SK-N-SH (cell line): ENCODE data around the gene TUNAR. TPM values are rescaled to one million over a fixed set of nuclear protein-coding genes. Genes with fewer than 3 reads are reported as not detected.

Source experiments
- CTCF ChIA-PET: fragments of 300-600, 350-600 bp; formaldehyde crosslinking; extraction: SDS; loops from one replicate; lab custom pipeline; 2021; lab: Yijun Ruan, JAX
- POLR2A ChIA-PET: fragments of 350-600 bp; sonication (Branson Sonifier 250); formaldehyde crosslinking; extraction: SDS; loops from one replicate; lab custom pipeline; 2020; ENCODE audit warnings: antibody characterized with exemption, inconsistent platforms; lab: Yijun Ruan, JAX
- DNase-seq: peaks from one replicate; pipeline ENCODE4 v3.0.0; 2012
- H2AFZ ChIP-seq: fragments of 200-600 bp; sonication (generic); 2 replicates; pipeline ENCODE4 v1.8.1; 2016; ENCODE audit warnings: antibody characterized with exemption, mild to moderate bottlenecking, low read depth
- H3F3A ChIP-seq: fragments of 200-600 bp; sonication (generic); replicated peaks from 2 replicates; pipeline ENCODE3; 2016; ENCODE audit warnings: antibody characterized with exemption, mild to moderate bottlenecking; ENCODE audit not compliant: insufficient read depth
- H3K27ac ChIP-seq, 2 experiments: fragments of 200-500 bp in 1 of 2; fragments of 200-600 bp in 1 of 2; sonication (Bioruptor generic) in 1 of 2; sonication (generic), shearing (Covaris generic) in 1 of 2; 2 replicates each; pipeline versions ENCODE4 v1.5.1 to v1.6.1; 2014 to 2016; ENCODE audit warnings: low read depth in 2 of 2, inconsistent platforms in 1 of 2, low read length in 1 of 2, mild to moderate bottlenecking in 1 of 2, mixed read lengths in 1 of 2
- H3K27me3 ChIP-seq: fragments of 200-600 bp; sonication (generic), shearing (Covaris generic); 2 replicates; pipeline ENCODE4 v1.6.1; 2016; ENCODE audit warnings: mixed run types; ENCODE audit not compliant: insufficient read depth
- H3K36me3 ChIP-seq, 2 experiments: fragments of 200-500 bp in 1 of 2; fragments of 200-600 bp in 1 of 2; sonication (Bioruptor generic) in 1 of 2; sonication (generic) in 1 of 2; replicated peaks in 1 of 2; 2 replicates each; pipeline versions ENCODE3 to v1.5.1; 2014 to 2016; ENCODE audit warnings: low read length in 1 of 2, mild to moderate bottlenecking in 1 of 2; ENCODE audit not compliant: insufficient read depth in 2 of 2, control insufficient read depth in 1 of 2
- H3K4me1 ChIP-seq, 2 experiments: fragments of 200-500 bp in 1 of 2; fragments of 200-600 bp in 1 of 2; sonication (Bioruptor generic) in 1 of 2; sonication (generic), shearing (Covaris generic) in 1 of 2; 2 replicates each; pipeline versions ENCODE4 v1.5.1 to v1.6.1; 2014 to 2016; ENCODE audit warnings: low read depth in 1 of 2, low read length in 1 of 2, mixed run types in 1 of 2; ENCODE audit not compliant: insufficient read depth in 2 of 2, control insufficient read depth in 1 of 2
- H3K4me2 ChIP-seq: fragments of 200-600 bp; sonication (generic), shearing (Covaris generic); 2 replicates; pipeline ENCODE4 v1.6.1; 2017; ENCODE audit warnings: mixed run types
- H3K4me3 ChIP-seq, 2 experiments: fragments of 200-500 bp in 1 of 2; fragments of 200-600 bp in 1 of 2; sonication (Bioruptor generic) in 1 of 2; sonication (generic), shearing (Covaris generic) in 1 of 2; 2 replicates each; pipeline versions ENCODE4 v1.5.1 to v1.8.1; 2014 to 2016; ENCODE audit warnings: low read depth in 2 of 2, inconsistent platforms in 1 of 2, low read length in 1 of 2, mild to moderate bottlenecking in 1 of 2, mixed read lengths in 1 of 2, moderate library complexity in 1 of 2
- H3K79me2 ChIP-seq: fragments of 200-600 bp; sonication (generic); 2 replicates; pipeline ENCODE4 v1.8.1; 2017; ENCODE audit warnings: mild to moderate bottlenecking; ENCODE audit not compliant: insufficient read depth
- H3K9ac ChIP-seq: fragments of 200-600 bp; sonication (generic); 2 replicates; pipeline ENCODE4 v1.6.1; 2017; ENCODE audit warnings: mixed run types
- H3K9me2 ChIP-seq: fragments of 200-600 bp; sonication (generic); 2 replicates; pipeline ENCODE4 v1.6.1; 2017; ENCODE audit warnings: mixed run types
- H3K9me3 ChIP-seq: fragments of 200-600 bp; sonication (generic); 2 replicates; pipeline ENCODE4 v1.6.1; 2017; ENCODE audit warnings: mixed run types, mild to moderate bottlenecking, moderate library complexity
- H4K20me1 ChIP-seq: fragments of 200-600 bp; sonication (generic); 2 replicates; pipeline ENCODE4 v1.6.1; 2017; ENCODE audit warnings: mild to moderate bottlenecking, mixed run types; ENCODE audit not compliant: insufficient read depth
- CHD2 ChIP-seq: fragments of 150-350 bp; IDR thresholded peaks from 2 replicates; pipeline ENCODE4 v1.6.1; 2018; ENCODE audit warnings: low read length; ENCODE audit not compliant: partially characterized antibody
- ELF1 ChIP-seq: IDR thresholded peaks from 2 replicates; pipeline ENCODE4 v1.4.0; 2012
- FOXM1 ChIP-seq: IDR thresholded peaks from 2 replicates; pipeline ENCODE4 v1.4.0; 2012; ENCODE audit warnings: low read depth, mild to moderate bottlenecking
- MAX ChIP-seq: IDR thresholded peaks from 2 replicates; pipeline ENCODE4 v1.4.0; 2012; ENCODE audit warnings: low read depth
- MXI1 ChIP-seq: IDR thresholded peaks from 2 replicates; pipeline ENCODE4 v1.6.1; 2012; ENCODE audit warnings: mild to moderate bottlenecking, low read depth, low read length, improper control_type of control experiment
- RCOR1 ChIP-seq: fragments of 150-350 bp; IDR thresholded peaks from 2 replicates; pipeline ENCODE4 v1.6.1; 2017; ENCODE audit warnings: antibody characterized with exemption, low read length
- RFX5 ChIP-seq: IDR thresholded peaks from 2 replicates; pipeline ENCODE4 v1.6.1; 2012; ENCODE audit warnings: mild to moderate bottlenecking, improper control_type of control experiment, low read length
- RXRA ChIP-seq: IDR thresholded peaks from 2 replicates; pipeline ENCODE4 v1.4.0; 2012; ENCODE audit warnings: low read depth, mild to moderate bottlenecking, borderline replicate concordance
- USF1 ChIP-seq: IDR thresholded peaks from 2 replicates; pipeline ENCODE4 v1.4.0; 2012; ENCODE audit warnings: low read depth, borderline replicate concordance
- whole genome bisulfite sequencing: methylation state at CpG from one replicate; pipeline ENCODE4 v1.1.6; 2017; ENCODE audit warnings: low lambda C conversion rate; 5-methylcytosine and 5-hydroxymethylcytosine counted together
- polyA plus RNA-seq, 3 experiments: library from polyadenylated mRNA; depleted of rRNA; stranded (reverse); fragments of >200 nt; gene quantifications; 2 replicates each; pipeline ENCODE4 v1.2.3, GENCODE V29; 2012

The TUNAR gene
- polyA plus RNA-seq, 1 of the 3 experiments (the other 2 are of a cell fraction) = 0.02 TPM

- H3K27me3 ChIP-seq = no peaks in the 10 kb centered on the region
- TF ChIP-seq CHD2 = no peak
- no peak for TF ChIP-seq MAX
- no peaks in the 10 kb centered on the region for H3K9me2 ChIP-seq
- no peaks in the 10 kb centered on the region for H3K9me3 ChIP-seq
- no peaks in the 10 kb centered on the region for H3F3A ChIP-seq
- H3K36me3 ChIP-seq = no peaks in the 10 kb centered on the region
- no peak overlapping the region for H3K27ac ChIP-seq
- H4K20me1 ChIP-seq = no peaks in the 10 kb centered on the region
- no peak overlapping the region for H3K4me2 ChIP-seq
- POLR2A ChIA-PET = no interaction called here
- H3K9ac ChIP-seq = no peak overlapping the region
- no peaks in the 10 kb centered on the region for H3K79me2 ChIP-seq
- H2AFZ ChIP-seq = no peak overlapping the region
- no peak for DNase-seq
- no peak overlapping the region for H3K4me3 ChIP-seq
- peaks cover 0 to 7% of the 10 kb centered on the region in 2 experiments; a peak in 1 of 4 replicates for H3K4me1 ChIP-seq
- CTCF ChIA-PET = interaction anchor here (1.0 kb wide), 1 partner anchor 8 kb away, joined by 3 read pairs; no protein-coding TSS in a partner anchor
- WGBS = 23% methylated on average over 8 of the region's 8 CpGs
These were observed 44.6 kb upstream of the TUNAR start for GRCh38 chr14:95832012-95832411.

DNA sequence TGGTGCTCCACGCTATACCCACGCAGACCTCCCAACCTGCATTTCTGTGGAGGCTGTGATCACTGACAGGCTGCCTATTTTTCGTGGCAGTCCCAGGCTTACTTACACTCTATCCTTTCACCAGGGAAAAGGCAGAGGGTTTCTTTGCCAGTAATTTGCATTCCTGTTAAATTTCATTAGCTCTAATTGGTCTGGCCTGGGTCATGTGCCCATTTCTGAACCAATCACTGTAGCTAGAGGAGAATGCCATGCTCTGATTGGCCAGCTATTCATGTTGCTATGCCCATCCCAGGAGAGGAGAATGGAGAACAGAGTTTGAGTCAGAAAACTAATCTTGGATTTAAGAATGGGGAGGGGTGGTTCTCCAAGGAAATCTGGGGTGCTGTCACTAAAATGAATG lies 43.2 kb upstream of the TUNAR start:
- Histone ChIP-seq H4K20me1 (no peaks in the 10 kb centered on the region), H3K9me2 (no peaks in the 10 kb centered on the region), H3K27ac (no peak overlapping the region), H3K27me3 (no peaks in the 10 kb centered on the region), H3K4me3 (no peak overlapping the region), H3K4me1 (peaks cover 0 to 7% of the 10 kb centered on the region in 2 experiments; a peak in 1 of 4 replicates), H3K9ac (no peak overlapping the region), H3K9me3 (no peaks in the 10 kb centered on the region), H3K36me3 (no peaks in the 10 kb centered on the region), H3F3A (no peaks in the 10 kb centered on the region), H2AFZ (no peak overlapping the region), H3K79me2 (no peaks in the 10 kb centered on the region), H3K4me2 (no peak overlapping the region)
- POLR2A ChIA-PET = no interaction called here
- DNase-seq = peak; percentile 25
- 23% methylated on average over 3 of the region's 3 CpGs for WGBS
- CTCF ChIA-PET = interaction anchor here (1.0 to 2.7 kb wide), 3 partner anchors 42 to 161 kb away, joined by 3 to 8 read pairs (median 3); no protein-coding TSS in a partner anchor
- TF ChIP-seq ELF1 (no peak), USF1 (peak; percentile 73; the same call in 1 of the 2 replicates), RFX5 (peak; percentile 95), MXI1 (no peak)

GRCh38 chr14:95834496-95834895 lies 42.1 kb upstream of the TUNAR start:
- Histone ChIP-seq H3K9me2 (no peaks in the 10 kb centered on the region), H3K27ac (no peak overlapping the region), H3K4me1 (peaks cover 0 to 7% of the 10 kb centered on the region in 2 experiments; a peak in 1 of 4 replicates), H3F3A (no peaks in the 10 kb centered on the region), H2AFZ (no peak overlapping the region), H3K9me3 (no peaks in the 10 kb centered on the region), H3K27me3 (no peaks in the 10 kb centered on the region), H3K4me2 (no peak overlapping the region), H3K79me2 (no peaks in the 10 kb centered on the region), H3K4me3 (no peak overlapping the region), H3K9ac (no peak overlapping the region), H4K20me1 (no peaks in the 10 kb centered on the region), H3K36me3 (no peaks in the 10 kb centered on the region)
- 11% methylated on average over 2 of the region's 2 CpGs for WGBS
- ChIA-PET POLR2A (no interaction called here), CTCF (interaction anchor here (1.0 to 2.7 kb wide), 2 partner anchors 41 to 60 kb away, joined by 3 to 8 read pairs; no protein-coding TSS in a partner anchor)
- DNase-seq = no peak
- no peak for TF ChIP-seq RCOR1
- no peak for TF ChIP-seq FOXM1
- TF ChIP-seq RXRA = no peak
- TF ChIP-seq MAX = no peak
